Measurements from ENCODE around the gene CUL2.

GRCh38 chr10:35040760-35041501, 49.2 kb downstream of the CUL2 start:
- TF ChIP-seq, protein P1, sequence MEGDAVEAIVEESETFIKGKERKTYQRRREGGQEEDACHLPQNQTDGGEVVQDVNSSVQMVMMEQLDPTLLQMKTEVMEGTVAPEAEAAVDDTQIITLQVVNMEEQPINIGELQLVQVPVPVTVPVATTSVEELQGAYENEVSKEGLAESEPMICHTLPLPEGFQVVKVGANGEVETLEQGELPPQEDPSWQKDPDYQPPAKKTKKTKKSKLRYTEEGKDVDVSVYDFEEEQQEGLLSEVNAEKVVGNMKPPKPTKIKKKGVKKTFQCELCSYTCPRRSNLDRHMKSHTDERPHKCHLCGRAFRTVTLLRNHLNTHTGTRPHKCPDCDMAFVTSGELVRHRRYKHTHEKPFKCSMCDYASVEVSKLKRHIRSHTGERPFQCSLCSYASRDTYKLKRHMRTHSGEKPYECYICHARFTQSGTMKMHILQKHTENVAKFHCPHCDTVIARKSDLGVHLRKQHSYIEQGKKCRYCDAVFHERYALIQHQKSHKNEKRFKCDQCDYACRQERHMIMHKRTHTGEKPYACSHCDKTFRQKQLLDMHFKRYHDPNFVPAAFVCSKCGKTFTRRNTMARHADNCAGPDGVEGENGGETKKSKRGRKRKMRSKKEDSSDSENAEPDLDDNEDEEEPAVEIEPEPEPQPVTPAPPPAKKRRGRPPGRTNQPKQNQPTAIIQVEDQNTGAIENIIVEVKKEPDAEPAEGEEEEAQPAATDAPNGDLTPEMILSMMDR (IDR thresholded peaks at IDR 0.05), result no peak
- no peak for TF ChIP-seq POLR2A (IDR thresholded peaks at IDR 0.05)
